Activated T-helper 9 cell treated with anti-CD3 and anti-CD28 coated beads, Interleukin-2, amount 50 U/mL, for 16 hours (primary cell): Measurements from ENCODE around the gene LEAP2.

Experiments
- DNase-seq: peaks from one replicate; pipeline ENCODE4 v3.0.0-alpha.2; 2020; ENCODE audit warnings: low read depth

Gene LEAP2, protein sequence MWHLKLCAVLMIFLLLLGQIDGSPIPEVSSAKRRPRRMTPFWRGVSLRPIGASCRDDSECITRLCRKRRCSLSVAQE

DNA sequence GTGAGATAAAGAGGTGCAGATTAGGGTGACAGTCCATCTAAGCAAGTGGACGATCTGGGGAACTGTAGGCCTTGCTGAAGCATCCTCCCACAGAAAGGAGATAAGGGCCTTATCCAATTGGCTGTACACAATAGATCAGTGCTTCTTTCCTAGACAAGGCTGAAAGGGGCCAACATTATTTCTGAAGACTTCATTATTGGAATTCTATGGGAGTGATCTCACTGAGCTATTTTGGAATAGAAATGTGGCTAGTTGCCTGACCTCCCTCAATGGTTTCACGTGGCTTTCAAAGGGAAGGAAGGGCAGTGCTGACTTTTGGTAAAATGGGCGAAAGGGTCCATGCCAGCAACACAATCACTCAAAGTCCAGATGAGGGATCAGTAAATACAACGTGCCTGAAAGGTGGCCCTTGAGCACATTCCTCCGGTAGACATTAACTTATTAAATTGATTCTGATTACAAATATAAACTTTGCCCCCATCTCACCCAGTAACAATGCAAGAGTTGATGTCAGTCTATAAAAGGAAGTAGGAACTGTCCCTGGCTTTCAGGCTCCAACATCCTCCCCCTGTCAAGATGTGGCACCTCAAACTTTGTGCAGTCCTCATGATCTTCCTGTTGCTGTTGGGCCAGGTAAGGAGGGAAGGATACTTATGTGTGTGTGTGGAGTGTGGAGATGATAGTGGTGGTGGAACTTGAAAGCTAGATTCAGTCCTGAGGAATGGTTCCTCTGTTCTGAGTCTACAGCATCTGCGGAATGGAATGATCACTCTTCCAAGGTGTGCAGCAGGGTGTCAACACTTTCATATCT is at the start of gene LEAP2:
Gene LEAP2, plus strand, starts transcription at position 550 of the 811 bp plus-strand sequence. Its CDS starts 27 bp downstream, at position 577.
- no peak for DNase-seq

DNA sequence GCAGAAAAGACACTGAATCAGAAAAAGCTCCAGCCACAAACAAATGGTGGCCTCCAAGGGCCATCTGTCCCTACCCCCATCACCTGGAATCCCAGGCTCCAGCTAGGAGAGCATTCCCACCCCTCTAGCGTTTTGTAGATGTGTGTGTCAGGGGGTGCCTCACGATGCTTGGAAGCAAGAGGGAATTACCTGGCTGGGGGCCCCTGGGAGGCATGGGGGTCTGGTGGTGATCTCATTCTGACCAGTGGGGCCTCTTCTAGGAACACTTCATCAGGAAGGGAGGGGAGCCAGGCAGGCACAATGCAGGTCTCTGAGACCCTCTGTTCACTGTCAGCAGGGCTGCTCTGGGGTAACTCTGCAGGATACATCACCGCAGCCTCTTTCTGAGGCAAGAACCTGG is 49.0 kb upstream of the LEAP2 start:
- DNase-seq: no peak

DNA sequence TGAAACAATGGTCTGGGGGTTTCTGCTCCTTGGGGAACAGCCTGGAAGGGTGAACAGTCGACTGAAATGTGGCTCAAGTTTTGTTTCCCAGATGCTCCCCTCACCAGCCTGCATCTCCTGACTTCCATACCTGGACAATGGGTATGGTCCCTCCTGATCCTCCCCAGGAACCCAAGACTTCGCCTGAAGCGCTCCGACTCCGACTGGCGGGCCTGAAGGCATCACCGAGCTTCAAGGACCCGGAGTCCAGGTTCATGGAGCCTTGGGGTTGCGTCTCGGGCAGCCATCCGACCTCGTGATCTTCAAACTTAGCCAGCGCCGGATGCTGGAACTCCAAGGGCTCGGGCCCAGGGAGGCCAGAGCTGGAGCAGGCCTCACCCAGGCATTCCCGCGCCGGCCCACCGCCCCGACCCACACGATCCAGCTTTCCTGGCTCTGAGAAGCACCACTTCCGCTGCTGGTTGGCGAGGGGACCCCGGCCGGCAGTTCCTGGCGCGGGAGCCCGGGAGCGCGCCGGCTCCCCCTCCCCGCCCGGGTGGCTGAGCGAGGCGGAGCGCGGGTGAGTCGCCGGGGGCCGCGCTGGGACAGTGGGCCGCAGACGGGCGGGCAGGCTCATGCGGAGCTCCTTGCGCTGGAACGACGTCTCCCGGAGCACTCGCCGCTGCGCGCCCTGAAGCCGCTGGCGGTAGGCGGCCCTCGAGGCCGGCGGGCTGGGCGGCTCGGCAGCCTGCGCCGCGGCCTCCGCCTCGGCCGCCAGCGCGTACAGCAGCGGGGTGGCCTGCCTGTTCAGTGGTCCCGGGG is 48.2 kb upstream of the LEAP2 start:
- no peak for DNase-seq

DNA sequence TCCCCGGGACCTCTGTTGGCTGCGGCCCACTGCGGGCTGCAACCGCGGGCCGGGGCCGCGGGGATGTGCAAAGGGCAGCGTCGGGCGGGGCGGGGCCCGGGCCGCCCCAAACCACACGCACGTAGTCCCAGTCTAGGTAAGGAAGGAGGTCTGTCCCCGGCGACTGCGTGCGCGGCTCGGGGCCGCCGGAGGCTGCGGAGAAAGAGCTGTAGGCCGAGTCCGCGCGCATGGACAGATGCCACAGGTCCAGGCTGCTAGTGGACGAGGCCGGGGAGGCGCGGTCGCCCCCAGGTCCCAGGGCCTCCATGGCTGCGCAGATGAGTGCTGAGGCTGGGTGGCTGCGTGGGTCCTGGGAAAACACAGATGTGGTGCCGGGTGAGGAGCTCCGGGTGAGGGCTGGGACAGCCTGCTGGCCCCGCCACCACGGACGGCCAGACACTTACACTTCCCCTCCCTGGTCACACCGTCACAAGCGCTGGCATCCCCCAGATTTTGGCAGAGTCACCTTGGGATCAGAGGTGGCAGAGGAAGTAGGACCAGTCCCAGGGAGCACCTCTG is 47.6 kb upstream of the LEAP2 start:
- no peak for DNase-seq

DNA sequence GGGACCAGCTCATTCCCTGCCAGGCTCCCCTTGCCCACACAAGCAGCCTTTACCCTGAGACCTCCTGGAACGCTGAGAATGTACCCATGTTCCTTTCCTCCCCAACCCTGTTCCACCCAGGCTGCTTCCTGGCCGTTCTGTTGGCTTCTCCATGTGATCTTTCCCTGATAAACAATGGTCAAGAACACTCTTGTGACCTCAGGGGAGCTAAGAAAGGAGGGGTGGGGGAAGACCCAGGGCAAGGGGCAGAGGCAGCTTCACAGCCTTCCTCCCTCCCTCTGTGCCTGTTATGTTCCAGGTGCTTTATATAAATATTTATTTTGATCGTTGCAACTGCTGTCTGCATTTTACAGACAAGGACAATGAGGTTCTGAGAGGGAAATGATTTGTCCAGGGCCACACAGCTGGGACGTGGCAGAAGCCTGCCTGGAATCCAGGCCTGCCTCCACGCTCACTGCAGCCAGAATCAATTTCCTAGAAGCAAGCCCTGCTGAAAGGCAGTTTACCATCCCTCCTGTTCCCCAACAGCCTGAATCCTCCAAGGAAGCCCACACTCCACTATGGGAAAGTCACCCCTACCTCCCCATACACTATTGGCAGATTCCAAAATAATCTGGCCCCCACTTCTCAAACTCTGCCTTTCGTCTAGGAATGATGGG is 46.9 kb upstream of the LEAP2 start:
- DNase-seq: no peak

DNA sequence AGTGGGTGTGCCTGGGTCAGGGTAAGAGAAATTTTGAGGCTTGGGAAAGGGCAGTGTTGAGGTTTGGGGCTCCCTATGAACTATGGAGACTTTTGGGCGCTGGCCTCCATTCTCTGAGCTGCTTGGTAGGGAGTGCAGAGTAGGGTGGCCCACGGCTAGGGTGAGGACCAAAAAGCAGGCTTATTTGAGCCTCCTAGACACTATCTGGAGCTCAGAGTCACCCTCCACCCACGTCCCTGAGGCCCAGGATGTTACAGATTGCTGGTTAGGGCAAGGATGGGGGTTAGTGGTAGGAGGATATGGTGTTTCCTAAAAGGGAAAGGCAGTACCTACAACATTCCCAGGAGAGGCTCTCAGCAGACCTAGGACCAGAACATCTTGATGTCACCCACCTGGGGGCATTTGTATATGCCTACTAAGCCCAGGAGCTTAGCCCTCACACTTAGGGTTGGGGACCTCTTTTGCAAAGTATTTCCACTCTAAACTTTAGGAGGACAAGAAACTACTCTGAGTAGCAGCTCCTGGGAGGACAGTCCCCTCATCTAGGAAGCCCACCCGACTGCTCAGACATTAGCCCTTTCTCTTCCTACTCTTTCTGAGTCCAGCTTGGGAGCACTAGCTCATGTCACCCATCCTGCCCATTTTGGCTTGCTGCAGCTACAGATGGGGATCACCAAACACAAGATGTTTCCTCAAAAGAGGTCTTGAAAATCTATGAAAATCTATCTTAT is 45.4 kb upstream of the LEAP2 start:
- DNase-seq: no peak

DNA sequence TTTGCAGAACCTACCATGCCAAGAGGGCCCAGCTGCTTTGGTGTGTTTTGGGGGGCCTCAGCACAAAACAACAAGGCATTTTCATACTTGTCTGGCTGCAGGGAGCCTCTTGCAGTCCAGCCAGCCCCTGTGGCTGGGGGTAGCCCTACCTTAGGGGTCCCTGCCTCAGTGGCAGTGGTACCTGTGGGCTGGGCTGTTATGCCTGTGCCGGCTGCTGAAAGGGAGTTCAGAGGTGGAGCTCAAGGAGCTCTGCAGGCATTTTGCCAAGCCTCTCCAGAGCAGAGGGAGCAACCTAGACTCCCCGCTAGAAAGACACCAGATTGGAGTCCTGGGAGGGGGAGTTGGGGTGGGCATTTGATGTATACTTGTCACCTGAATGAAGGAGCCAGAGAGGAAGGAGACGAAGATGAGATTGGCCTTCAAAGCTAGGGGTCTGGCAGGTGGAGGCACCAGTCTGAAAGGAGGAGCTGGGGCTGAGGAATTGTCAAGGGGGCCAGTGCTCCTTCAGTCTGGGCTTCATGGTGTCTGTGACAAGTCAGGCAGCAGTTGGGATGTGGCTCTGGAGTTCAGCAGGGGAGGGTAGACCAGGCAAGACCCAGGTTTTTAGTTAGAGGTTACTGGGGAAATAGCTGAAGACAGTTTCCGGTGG is 44.5 kb upstream of the LEAP2 start:
- DNase-seq: no peak

DNA sequence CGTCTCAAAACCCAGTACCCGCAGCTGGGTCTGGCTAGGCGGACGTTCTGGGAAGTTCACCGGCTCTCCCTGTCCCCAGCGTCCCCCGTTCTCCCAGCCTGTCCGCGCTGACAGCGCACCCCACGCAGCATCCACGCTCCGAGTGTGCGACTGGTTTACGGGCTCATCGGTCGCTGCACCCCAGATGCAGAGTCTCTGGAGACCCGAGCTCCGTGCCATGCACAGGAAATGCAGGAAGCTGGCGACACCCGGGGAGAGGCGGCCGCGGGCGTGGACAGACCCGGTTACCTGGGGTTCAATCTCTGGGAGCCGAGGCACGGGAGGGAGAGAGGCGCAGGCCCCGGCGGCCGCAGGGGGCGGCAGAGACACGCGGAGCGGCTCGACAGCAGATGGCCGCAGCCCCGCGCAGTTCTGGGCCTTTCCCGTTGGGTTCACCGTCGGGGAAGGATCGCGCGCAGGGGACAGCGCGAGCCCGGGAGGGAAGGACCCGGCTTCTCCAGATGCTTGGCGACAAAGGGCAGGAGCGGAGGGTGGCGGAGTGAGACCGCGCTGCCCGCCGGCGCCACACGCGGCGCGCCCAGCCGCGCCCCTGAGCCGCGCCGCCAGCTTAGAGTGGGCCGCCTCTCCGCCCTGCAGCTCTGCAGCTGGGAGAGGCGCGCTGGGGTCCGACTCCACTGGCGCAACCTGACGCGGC is 43.6 kb upstream of the LEAP2 start:
- peak; percentile 50 for DNase-seq

DNA sequence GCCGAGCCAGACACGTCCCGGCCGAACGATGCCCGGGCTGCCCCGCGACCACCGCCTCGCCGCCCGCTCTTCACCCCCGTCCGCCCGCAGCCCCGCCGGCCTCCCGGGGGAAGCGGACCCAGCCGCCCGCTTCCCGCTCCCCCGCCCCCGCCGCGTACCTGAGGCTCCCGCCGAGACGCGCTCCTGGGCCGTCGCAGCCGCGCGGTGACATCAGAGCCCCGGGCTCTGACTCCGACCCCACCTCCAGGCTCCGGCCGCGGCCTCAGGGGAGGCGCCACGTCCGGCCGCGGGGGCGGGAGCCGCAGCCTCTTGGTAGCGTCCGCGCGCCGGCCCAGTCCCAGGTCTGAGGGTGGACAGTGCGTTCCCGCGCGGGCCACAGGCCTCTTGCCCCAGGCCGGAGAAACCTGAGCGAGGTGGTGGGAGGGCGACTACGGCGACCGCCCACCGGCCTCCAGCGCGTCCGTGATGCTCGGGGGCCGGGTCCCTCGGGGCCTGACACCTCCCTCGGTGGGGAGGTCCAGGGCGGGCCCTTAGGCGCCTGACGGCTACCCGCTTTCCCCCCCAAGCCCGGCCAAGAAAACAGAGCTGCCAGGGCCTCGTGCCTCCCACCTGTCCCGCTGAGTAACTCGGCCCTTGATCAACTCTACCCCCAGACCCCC is 42.9 kb upstream of the LEAP2 start, which contains the start of gene SHROOM1:
Gene SHROOM1, minus strand, starts transcription at position 212 of the 659 bp plus-strand sequence. CDS start 4,507 bp downstream, outside the sequence.
- no peak for DNase-seq

DNA sequence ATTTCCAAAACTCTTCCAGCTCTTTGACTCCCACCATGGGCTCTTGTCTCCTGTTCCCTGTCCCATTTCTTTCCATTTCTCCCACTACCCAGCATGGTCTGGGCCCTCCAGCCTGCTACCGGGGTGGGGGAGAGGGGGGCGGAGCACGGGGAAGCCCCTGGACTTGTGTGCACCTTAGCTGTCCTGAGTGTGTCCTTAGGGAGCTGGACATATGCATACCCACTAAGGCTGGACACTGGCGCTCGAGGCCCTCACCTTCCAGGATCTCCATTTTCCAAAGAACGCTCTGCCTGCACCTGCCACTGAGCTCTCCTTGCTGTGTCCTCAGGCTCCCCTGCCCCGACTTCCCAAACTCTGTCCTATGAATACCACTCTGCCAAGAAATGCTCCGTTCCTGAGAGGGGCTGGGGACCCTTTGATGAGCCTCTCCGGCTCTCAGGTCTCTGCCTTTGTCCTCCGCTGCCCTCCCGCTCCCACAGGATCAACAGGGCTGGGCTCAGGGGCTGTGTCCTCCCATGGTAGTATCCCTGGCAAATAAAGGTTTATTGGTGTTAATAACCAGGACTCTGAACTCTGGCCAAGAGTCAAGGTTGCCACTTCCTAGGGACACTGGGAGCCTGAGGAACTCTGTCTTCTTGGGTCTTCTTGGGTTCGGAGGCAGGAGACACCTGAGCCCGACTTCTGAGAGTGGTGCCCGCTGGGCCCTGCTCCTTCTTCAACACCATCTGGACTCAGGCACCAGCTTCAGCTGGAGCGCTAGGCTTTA is 42.2 kb upstream of the LEAP2 start:
- DNase-seq: no peak

DNA sequence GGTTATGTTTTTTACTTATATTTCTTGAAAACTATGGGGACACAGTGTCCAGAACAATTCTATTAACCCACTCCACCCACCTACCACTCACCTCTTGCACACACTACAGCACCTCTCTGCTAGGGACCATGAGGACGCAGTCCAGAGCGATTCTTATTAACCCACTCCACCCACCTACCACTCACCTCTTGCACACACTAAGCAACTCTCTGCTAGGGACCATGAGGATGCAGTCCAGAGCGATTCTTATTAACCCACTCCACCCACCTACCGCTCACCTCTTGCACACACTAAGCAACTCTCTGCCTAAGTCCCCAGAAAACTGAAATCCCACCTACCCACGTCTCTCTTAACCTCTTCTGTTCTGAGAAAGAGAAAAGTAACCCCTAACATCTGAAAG is 40.9 kb upstream of the LEAP2 start:
- no peak for DNase-seq

DNA sequence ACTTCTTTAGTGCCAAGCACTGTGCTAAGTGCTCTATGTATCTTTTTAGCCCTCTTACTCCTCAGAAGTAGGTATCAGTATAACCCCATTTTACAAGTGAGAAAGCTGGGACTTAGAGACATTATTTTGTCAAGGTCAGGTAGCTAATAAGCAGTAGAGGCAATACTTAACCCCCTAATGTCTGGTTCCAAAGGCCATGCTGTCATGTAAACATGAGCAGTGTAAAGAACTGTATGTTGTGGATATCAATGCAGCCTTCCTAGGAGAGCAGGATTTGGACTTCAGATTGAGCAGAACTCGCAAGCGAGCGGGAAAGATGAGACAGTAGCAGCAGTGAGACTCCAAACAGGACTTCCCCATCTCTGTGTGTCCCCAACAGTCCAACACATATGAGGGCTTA is 39.4 kb upstream of the LEAP2 start:
- DNase-seq: no peak

DNA sequence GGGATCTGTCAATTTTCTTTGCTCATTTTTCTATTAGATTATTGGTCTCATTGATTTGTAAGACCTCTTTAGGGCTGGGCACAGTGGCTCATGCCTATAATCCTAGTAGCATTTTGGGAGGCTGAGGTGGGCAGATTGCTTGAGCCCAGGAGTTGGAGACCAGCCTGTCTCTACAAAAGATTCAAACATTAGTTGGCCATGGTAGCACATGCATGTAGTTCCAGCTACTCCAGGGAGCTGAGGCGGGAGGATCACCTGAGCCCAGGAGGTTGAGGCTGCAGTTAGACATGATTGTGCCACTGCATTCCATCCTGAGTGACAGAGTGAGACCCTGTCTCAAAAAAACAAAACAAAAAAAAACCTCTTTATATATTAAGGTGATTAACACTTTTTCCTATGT is 36.6 kb upstream of the LEAP2 start:
- no peak for DNase-seq

DNA sequence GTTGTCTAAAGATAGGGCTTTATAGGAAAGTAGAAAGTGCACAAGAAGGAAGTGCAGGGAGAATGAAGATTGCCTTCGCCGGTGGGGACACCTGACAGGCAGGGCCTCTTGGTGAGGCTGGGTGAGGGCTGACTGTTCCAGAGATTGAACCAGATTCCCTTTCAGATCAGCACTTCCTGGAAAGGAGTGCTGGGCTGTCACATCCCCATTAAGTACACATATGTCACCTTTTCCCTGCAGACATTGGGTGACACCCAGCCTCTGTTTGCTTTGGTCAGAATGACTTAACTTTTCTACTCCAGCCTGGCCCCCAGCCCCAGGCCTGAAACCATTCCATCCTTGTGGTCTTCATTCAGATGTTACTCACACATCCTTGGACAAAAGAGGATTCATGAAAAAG is 35.6 kb upstream of the LEAP2 start:
- DNase-seq: no peak

DNA sequence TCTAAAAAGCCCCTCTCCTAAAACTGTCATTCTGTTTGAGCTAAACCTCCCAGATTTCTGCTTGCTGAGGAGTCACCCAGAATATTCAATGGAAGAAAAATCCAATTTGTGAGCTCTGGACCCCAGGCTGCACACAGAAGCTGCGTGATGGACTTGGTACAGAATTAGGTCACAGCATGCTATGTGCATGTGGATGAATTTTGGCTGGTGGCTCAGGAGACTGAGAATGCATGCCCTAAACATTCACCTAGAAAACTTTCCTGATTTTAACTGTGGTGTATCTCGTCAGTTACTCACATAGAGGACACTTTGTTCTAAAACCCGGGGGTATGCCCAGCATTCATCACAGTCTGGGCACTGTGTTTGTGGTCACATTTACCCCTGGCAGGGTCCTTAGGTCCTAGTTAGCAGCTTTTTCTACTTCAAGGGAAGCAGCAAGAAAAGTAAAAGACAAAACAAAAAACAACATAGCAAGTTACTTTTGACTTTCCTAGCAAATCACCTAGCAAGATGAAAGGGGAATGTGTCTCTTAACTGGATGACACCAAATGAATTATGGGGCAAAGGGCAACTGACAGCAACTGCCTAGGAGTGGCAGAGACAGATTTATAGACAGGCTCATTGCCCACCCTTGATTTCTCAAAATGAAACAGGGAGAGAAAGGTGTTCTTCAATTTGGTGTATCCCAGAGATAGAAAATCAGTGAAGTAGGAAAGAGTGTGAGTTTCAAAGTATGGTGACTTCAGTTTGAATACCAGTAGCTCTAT is 34.8 kb upstream of the LEAP2 start:
- no peak for DNase-seq

DNA sequence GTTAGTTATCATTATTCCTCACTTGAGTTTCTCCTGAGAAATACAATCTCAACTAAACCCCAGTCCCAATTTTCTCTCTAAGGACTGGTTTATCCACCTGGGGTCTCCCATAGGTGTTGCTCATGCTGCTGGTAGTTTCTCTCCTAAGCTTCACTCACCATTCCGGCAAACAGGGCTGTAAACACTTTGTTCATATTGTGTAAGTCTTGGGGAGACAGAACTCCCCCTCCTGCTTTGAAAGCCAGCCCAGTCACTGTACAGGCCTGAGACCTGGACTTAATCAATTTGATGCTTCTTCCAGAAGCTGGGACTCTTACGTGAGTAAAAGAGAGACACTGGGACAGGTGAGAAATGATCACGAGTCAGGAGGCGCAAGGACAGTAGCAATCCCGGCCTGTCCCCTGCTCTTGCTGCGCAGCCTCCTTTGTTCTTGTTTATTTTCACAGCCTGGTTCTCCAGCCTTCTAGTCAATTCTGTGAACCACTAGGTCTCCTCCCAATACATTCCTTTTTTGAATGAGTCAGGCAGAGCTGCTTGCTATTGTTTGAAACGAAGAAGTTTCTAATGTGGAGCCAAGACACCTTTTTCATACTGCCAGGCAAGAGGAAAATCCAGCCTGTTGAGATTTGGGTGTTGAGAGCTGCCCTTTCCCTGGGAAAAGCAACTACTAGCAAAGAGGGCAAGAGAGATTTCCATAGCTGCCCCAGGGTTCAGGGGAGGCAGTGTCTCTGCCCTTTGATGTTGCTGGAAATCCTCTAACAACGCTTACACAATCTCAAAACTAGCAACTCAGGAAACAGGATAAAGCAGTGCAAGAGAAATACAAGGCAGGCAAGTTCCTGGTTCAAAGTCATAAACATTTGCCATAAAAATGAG is 33.8 kb upstream of the LEAP2 start:
- no peak for DNase-seq

DNA sequence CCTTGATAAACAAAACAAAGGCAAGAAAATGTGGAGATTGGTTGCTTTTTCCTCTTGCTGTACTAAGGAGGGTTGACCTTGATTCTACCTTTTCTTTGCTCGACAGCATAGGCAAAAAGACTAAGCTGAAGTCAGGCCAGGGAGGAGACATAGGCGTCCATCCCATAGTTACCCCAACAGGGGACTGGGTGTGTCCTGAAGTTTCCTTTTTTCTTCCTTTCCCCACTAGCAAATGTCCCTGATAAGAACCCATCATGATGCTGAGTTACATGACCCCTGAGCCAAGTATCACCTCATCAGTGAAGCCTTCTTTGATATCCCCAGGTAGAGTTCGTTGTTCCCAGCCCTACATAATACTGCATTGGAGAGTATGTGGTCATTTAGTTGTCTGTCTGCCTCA is 33.2 kb upstream of the LEAP2 start:
- DNase-seq: no peak
